PFSK-1 (cell line): ENCODE measurements around the gene SP3.

Experiments
- FOXP2 ChIP-seq: optimal IDR thresholded peaks from 2 replicates; pipeline ENCODE3; 2011; ENCODE audit warnings: borderline replicate concordance, control low read depth, inconsistent platforms; ENCODE audit not compliant: insufficient read depth; ENCODE audit errors: extremely low read length, extremely low read depth
- POLR2AphosphoS5 ChIP-seq: IDR thresholded peaks from 2 replicates; pipeline ENCODE4 v1.6.1; 2012; ENCODE audit warnings: low read depth, mild to moderate bottlenecking, control low read depth, low read length, moderate library complexity
- REST ChIP-seq, 2 experiments: IDR thresholded peaks; 2 replicates each; pipeline versions ENCODE4 v1.6.1 to v1.8.0; 2011 to 2012; ENCODE audit warnings: low read depth in 2 of 2, low read length in 2 of 2, control low read depth in 1 of 2, inconsistent platforms in 1 of 2, mild to moderate bottlenecking in 1 of 2, moderate library complexity in 1 of 2; ENCODE audit not compliant: insufficient read depth in 1 of 2
- SIN3A ChIP-seq: IDR thresholded peaks from 2 replicates; pipeline ENCODE4 v1.6.1; 2012; ENCODE audit warnings: mild to moderate bottlenecking, low read length, moderate library complexity, borderline replicate concordance; ENCODE audit not compliant: insufficient read depth
- TAF1 ChIP-seq: IDR thresholded peaks from 2 replicates; pipeline ENCODE4 v1.6.1; 2012; ENCODE audit warnings: low read length, control low read depth, borderline replicate concordance; ENCODE audit not compliant: insufficient read depth

SP3 gene

GRCh38 chr2:173906626-173907025, 58.5 kb downstream of the SP3 start:
- TF ChIP-seq SIN3A, result no peak
- no peak for TF ChIP-seq POLR2AphosphoS5
- no peak for TF ChIP-seq FOXP2
- no peak for TF ChIP-seq TAF1
- TF ChIP-seq REST (IDR thresholded peaks at IDR 0.05; ENCODE audit: insufficient read depth in 1 of 2, low read depth in 2 of 2, low read length in 2 of 2), result no peak

GRCh38 chr2:173903601-173904394, 61.4 kb downstream of the SP3 start:
- TF ChIP-seq SIN3A (no peak), POLR2AphosphoS5 (peak; percentile 21; the same call in 1 of the 2 replicates)

- TF ChIP-seq SIN3A (no peak), REST (IDR thresholded peaks at IDR 0.05; ENCODE audit: insufficient read depth in 1 of 2, low read depth in 2 of 2, low read length in 2 of 2) (no peak), FOXP2 (no peak), POLR2AphosphoS5 (no peak), TAF1 (no peak)
Measured at GRCh38 chr2:173898996-173899395, 66.2 kb downstream of the SP3 start.

- TF ChIP-seq FOXP2, result no peak
- TF ChIP-seq REST (IDR thresholded peaks at IDR 0.05; ENCODE audit: insufficient read depth in 1 of 2, low read depth in 2 of 2, low read length in 2 of 2), result no peak
- no peak for TF ChIP-seq SIN3A
- TF ChIP-seq POLR2AphosphoS5, result no peak
- no peak for TF ChIP-seq TAF1
Measured at GRCh38 chr2:173898178-173898668, 67.0 kb downstream of the SP3 start.

- TF ChIP-seq SIN3A (no peak), TAF1 (no peak), REST (IDR thresholded peaks at IDR 0.05; ENCODE audit: insufficient read depth in 1 of 2, low read depth in 2 of 2, low read length in 2 of 2) (no peak), FOXP2 (no peak), POLR2AphosphoS5 (no peak)
Measured at GRCh38 chr2:173896755-173897154, 68.4 kb downstream of the SP3 start.
